PC-9 (cell line): ENCODE data around the gene DCLK2. TPM values are rescaled to one million over a fixed set of nuclear protein-coding genes. Genes with fewer than 3 reads are reported as not detected.

Experiments used
- BruUV-seq: library from RNA; stranded (reverse); fragments of 400-500 nt; replicated peaks from 2 replicates; lab custom pipeline; 2021; lab: Mats Ljungman, UMichigan
- CTCF ChIA-PET: fragments of 300-600 bp; sonication (Branson Sonifier 250); formaldehyde crosslinking; loops from one replicate; lab custom pipeline; 2022; ENCODE audit warnings: antibody characterized with exemption; lab: Charles Lee
- POLR2A ChIA-PET: fragments of 300-600 bp; sonication (Branson Sonifier 250); formaldehyde crosslinking; loops from one replicate; lab custom pipeline; 2022; ENCODE audit warnings: antibody characterized with exemption; ENCODE audit not compliant: unreplicated experiment; lab: Charles Lee
- DNase-seq, 2 experiments: peaks; one replicate each; pipeline versions ENCODE4 v3.0.0 to v3.0.0-alpha.2; 2015 to 2022; ENCODE audit warnings: mixed read lengths in 1 of 2
- H2AFZ ChIP-seq: fragments of 200-600 bp; sonication (generic); 2 replicates; pipeline ENCODE4 v1.8.1; 2017; ENCODE audit warnings: antibody characterized with exemption
- H3F3A ChIP-seq: fragments of 200-600 bp; sonication (generic); 2 replicates; pipeline ENCODE4 v1.8.1; 2017; ENCODE audit warnings: antibody characterized with exemption, mild to moderate bottlenecking, low read depth; ENCODE audit not compliant: insufficient read depth
- H3K27ac ChIP-seq: fragments of 200-600 bp; sonication (generic); 2 replicates; pipeline ENCODE4 v1.6.1; 2016; ENCODE audit warnings: mixed run types
- H3K27me3 ChIP-seq: fragments of 200-600 bp; sonication (generic); 2 replicates; pipeline ENCODE4 v1.6.1; 2016; ENCODE audit warnings: low read depth, mixed run types; ENCODE audit not compliant: insufficient read depth
- H3K36me3 ChIP-seq: fragments of 200-600 bp; sonication (generic); 2 replicates; pipeline ENCODE4 v1.6.1; 2016; ENCODE audit warnings: low read depth, mixed run types
- H3K4me1 ChIP-seq: fragments of 200-600 bp; sonication (generic); replicated peaks from 2 replicates; pipeline ENCODE4 v1.6.1; 2016; ENCODE audit warnings: mixed run types; ENCODE audit not compliant: insufficient read depth
- H3K4me2 ChIP-seq: fragments of 200-600 bp; sonication (generic); 2 replicates; pipeline ENCODE4 v1.6.1; 2017; ENCODE audit warnings: mixed run types
- H3K4me3 ChIP-seq: fragments of 200-600 bp; sonication (generic); 2 replicates; pipeline ENCODE4 v1.6.1; 2016; ENCODE audit warnings: mixed run types
- H3K79me2 ChIP-seq: fragments of 200-600 bp; sonication (generic); 2 replicates; pipeline ENCODE4 v1.6.1; 2017; ENCODE audit warnings: low read depth, mixed run types
- H3K9me2 ChIP-seq: fragments of 200-600 bp; sonication (generic); 2 replicates; pipeline ENCODE4 v1.8.1; 2017; ENCODE audit warnings: mild to moderate bottlenecking; ENCODE audit not compliant: insufficient read depth
- H3K9me3 ChIP-seq: fragments of 200-600 bp; sonication (generic); 2 replicates; pipeline ENCODE4 v1.8.1; 2016; ENCODE audit warnings: low read depth; ENCODE audit not compliant: insufficient read depth
- H4K20me1 ChIP-seq: fragments of 200-600 bp; sonication (generic); 2 replicates; pipeline ENCODE4 v1.8.1; 2017; ENCODE audit not compliant: insufficient read depth
- CTCF ChIP-seq: fragments of 200-600 bp; sonication (generic); conservative IDR thresholded peaks from 2 replicates; pipeline ENCODE4 v1.6.1; 2017; ENCODE audit warnings: mixed run types, antibody characterized with exemption, mild to moderate bottlenecking, moderate library complexity
- EZH2 ChIP-seq: fragments of 200-600 bp; sonication (generic); IDR thresholded peaks from 2 replicates; pipeline ENCODE4 v1.8.0; 2017; ENCODE audit warnings: antibody characterized with exemption, low read depth
- intact Hi-C: fragments of 100-400 bp; cut with micrococcal nuclease; formaldehyde crosslinking; loops from one replicate; pipeline ENCODE4 v1.10.0; 2022; ENCODE audit not compliant: unreplicated experiment
- total RNA-seq: library from RNA; stranded (reverse); gene quantifications from 2 replicates; pipeline ENCODE4 v1.2.3, GENCODE V29; 2021

Gene DCLK2
- total RNA-seq, 1 experiment from 2014 or later = 0.41 TPM

GRCh38 chr4:150056569-150056968 is 21.7 kb upstream of the DCLK2 start:
- Histone ChIP-seq H3K9me3 (no peaks in the 10 kb centered on the region), H3K4me2 (no peak overlapping the region), H3K79me2 (no peaks in the 10 kb centered on the region), H3K4me3 (no peak overlapping the region), H2AFZ (no peak overlapping the region), H3K9me2 (no peaks in the 10 kb centered on the region), H4K20me1 (no peaks in the 10 kb centered on the region), H3F3A (no peaks in the 10 kb centered on the region), H3K27ac (no peak overlapping the region), H3K4me1 (no peaks in the 10 kb centered on the region), H3K27me3 (no peaks in the 10 kb centered on the region), H3K36me3 (no peaks in the 10 kb centered on the region)
- CTCF ChIA-PET = no interaction called here
- POLR2A ChIA-PET = no interaction called here
- TF ChIP-seq EZH2 (no peak), CTCF (no peak)
- no TSS peak for BruUV-seq
- intact Hi-C loops = no loop called here
- no peak for DNase-seq

GRCh38 chr4:150061086-150061776 is 17.0 kb upstream of the DCLK2 start:
- Histone ChIP-seq H2AFZ (no peak overlapping the region), H3K27ac (no peak overlapping the region), H4K20me1 (no peaks in the 10 kb centered on the region), H3K4me3 (no peak overlapping the region), H3K9me3 (no peaks in the 10 kb centered on the region), H3K27me3 (no peaks in the 10 kb centered on the region), H3K36me3 (no peaks in the 10 kb centered on the region), H3K79me2 (no peaks in the 10 kb centered on the region), H3K4me2 (no peak overlapping the region), H3F3A (no peaks in the 10 kb centered on the region), H3K4me1 (no peaks in the 10 kb centered on the region), H3K9me2 (no peaks in the 10 kb centered on the region)
- no peak for TF ChIP-seq EZH2
- no peak for TF ChIP-seq CTCF
- ChIA-PET CTCF (no interaction called here), POLR2A (no interaction called here)
- DNase-seq = no peak
- intact Hi-C loops = no loop called here
- BruUV-seq = no TSS peak

- H3K36me3 ChIP-seq = no peaks in the 10 kb centered on the region
- ChIA-PET CTCF (no interaction called here), POLR2A (no interaction called here)
- no peaks in the 10 kb centered on the region for H3K79me2 ChIP-seq
- intact Hi-C loops = no loop called here
- no peaks in the 10 kb centered on the region for H3K9me2 ChIP-seq
- H2AFZ ChIP-seq = no peak overlapping the region
- H3K4me3 ChIP-seq = no peak overlapping the region
- no peaks in the 10 kb centered on the region for H4K20me1 ChIP-seq
- no peaks in the 10 kb centered on the region for H3K4me1 ChIP-seq
- BruUV-seq = no TSS peak
- no peaks in the 10 kb centered on the region for H3K27me3 ChIP-seq
- DNase-seq = no peak
- no peak overlapping the region for H3K27ac ChIP-seq
- no peaks in the 10 kb centered on the region for H3F3A ChIP-seq
- H3K4me2 ChIP-seq = no peak overlapping the region
- no peaks in the 10 kb centered on the region for H3K9me3 ChIP-seq
- TF ChIP-seq EZH2 (no peak), CTCF (no peak)
Observed at GRCh38 chr4:150063128-150063527, 15.1 kb upstream of the DCLK2 start.
